ENCODE data around the gene RFXANK.
A peak's percentile ranks its signal among the peaks of the same experiment; 100 is the strongest.
"Not testable (repeated sequence)": the region's sequence is repeated elsewhere in the genome, so short reads cannot be mapped to it uniquely, and the experiment has no call there.

The RFXANK gene

DNA sequence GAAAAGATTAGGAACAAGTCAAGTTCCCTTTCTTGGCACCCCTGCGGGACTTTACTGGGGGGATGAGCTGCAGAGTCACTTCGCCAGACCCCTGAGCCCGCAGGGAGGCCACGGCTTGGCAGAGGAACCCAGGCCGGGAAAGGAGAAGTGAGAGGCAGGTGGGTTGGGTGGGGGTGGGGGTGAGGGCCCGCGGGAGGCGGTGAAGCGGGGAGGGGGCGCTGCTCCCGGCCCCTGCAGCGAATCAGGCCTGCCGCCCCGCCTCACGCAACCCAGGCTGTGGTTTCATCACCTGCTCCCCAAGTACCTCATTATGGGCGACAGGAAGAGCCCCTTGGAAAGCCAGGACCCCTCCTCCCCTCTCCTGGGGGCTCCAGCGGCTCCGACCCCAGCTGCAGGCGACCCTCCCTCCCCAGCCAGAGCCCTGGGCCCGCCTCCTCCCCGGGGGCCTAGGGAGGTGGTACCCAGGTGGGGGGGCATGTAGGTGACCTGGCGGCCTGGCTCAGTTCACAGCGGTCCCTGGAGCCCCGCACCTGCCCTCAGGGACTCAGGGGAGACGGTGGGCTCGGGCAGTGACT lies 31.5 kb upstream of the RFXANK start:
- Mint-ChIP-seq H3K9me3 (no peaks in the 10 kb centered on the region), H3K27ac (no peak overlapping the region), H3K4me1 (peaks cover 13% of the 10 kb centered on the region), H3K36me3 (peaks cover 5% of the 10 kb centered on the region), H3K4me3 (no peak overlapping the region)
- DNase-seq (ENCODE audit: low spot score in 2 of 2) = no peak
- no peak for ATAC-seq

DNA sequence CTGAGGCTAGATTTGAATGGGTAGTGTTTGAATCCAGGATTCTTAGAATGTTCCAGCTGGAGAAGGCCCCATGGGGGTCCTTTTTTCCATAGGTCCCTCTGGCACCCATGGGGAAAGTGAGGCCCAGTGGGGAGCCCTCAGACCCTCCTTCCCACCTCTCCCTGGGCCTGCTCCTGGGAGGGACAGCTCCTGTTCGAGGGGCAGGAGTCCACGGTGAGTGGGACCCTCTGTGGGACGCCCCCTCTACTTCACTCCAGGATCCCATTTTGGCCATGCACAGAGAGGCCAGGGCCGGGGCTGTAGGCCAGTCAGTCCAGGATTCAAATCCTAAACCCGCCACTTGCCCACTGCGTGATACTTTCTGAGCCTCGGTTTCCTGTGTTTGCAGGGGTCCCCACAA lies 29.6 kb upstream of the RFXANK start:
- Mint-ChIP-seq H3K27ac (no peak overlapping the region), H3K4me1 (peaks cover 14% of the 10 kb centered on the region), H3K4me3 (no peak overlapping the region), H3K9me3 (no peaks in the 10 kb centered on the region), H3K36me3 (no peaks in the 10 kb centered on the region)
- DNase-seq (ENCODE audit: low spot score in 2 of 2) (no peak), ATAC-seq (no peak)

DNA sequence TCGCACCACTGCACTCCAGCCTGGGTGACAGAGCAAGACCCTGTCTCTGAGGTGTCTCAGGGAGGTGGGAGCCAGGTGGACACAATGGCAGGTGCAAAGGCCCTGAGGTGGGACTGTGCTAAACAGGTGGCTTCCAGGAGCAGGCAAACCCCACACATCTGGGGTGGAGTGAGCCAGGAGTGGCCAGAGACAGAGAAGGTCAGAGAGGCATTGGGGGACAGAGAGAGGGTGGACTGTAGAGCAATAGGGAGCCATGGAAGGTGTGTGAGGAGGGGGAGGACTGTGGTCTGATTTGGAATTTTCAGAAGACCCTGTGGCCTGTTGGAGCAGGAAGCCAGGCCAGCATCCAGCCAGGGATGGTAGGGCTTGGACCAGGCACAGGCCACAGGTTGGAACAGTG lies 26.7 kb upstream of the RFXANK start:
- peaks cover 23% of the 10 kb centered on the region for H3K4me1 Mint-ChIP-seq
- DNase-seq (ENCODE audit: low spot score in 2 of 2) = no peak
- no peak overlapping the region for H3K4me3 Mint-ChIP-seq
- no peaks in the 10 kb centered on the region for H3K9me3 Mint-ChIP-seq
- ATAC-seq = no peak
- H3K36me3 Mint-ChIP-seq = no peaks in the 10 kb centered on the region
- H3K27ac Mint-ChIP-seq = no peak overlapping the region

DNA sequence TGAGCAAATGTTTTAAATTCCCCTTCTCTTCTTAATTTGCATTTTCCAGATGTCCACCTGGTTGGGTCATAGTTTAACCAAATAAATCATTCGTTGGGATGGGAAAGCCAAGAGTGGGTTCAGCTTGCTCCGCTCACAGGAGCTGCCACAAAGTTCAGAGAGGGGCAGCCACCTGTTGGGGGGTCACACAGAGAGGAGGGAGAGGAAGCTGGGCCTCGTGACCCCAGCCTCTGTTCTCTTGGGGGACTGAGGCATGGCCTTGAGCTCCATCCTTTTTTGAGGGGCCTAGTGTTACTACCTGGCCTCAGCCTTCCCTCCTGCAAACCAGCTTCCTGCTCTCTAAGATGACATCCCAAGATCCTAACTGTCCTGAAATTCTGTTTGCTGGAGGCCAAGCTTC lies 24.4 kb upstream of the RFXANK start:
- Mint-ChIP-seq H3K27ac (no peak overlapping the region), H3K9me3 (no peaks in the 10 kb centered on the region), H3K36me3 (no peaks in the 10 kb centered on the region), H3K4me3 (no peak overlapping the region), H3K4me1 (peaks cover 30% of the 10 kb centered on the region)
- ATAC-seq (no peak), DNase-seq (ENCODE audit: low spot score in 2 of 2) (no peak)

DNA sequence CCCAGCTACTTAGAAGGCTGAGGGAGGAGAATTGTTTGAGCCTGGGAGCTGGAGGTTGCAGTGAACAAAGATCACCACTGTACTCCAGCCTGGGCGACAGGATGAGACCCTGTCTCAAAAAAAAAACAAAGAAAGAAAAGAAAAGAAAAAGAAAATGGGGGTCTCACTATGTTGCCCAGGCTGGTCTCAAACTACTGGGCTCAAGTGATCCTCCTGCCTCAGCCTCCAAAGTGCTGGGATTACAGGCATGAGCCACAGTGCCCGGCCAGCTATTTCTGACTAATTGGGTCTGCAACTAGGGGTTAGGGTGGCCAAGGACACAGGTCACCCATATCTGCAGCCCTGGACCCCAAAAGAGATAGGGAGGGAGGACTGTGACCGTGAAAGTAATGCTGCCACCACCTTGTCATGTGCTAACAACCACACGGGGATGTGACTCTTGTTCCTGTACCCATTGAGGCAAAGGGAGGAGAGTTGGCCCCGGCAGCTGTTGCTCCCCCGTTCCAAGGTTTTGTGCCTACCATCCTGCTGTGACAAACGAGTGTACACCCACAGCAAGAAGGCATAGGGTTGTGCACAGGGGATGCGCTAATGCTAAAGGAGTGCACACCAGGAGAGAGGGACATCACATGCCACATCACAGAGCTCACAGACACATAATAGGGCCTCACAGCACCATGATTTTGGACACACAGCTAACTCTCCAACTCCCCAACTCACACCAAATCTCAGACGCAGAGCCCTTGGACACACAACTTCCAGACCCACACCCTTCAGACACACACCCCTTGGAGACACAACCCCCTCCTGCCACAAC lies 22.6 kb upstream of the RFXANK start:
- no peak for ATAC-seq
- Mint-ChIP-seq H3K9me3 (no peaks in the 10 kb centered on the region), H3K4me1 (peaks cover 30% of the 10 kb centered on the region), H3K27ac (peak overlapping the region; percentile 57), H3K4me3 (peak overlapping the region; percentile 56), H3K36me3 (no peaks in the 10 kb centered on the region)
- no peak for DNase-seq (ENCODE audit: low spot score in 2 of 2)

DNA sequence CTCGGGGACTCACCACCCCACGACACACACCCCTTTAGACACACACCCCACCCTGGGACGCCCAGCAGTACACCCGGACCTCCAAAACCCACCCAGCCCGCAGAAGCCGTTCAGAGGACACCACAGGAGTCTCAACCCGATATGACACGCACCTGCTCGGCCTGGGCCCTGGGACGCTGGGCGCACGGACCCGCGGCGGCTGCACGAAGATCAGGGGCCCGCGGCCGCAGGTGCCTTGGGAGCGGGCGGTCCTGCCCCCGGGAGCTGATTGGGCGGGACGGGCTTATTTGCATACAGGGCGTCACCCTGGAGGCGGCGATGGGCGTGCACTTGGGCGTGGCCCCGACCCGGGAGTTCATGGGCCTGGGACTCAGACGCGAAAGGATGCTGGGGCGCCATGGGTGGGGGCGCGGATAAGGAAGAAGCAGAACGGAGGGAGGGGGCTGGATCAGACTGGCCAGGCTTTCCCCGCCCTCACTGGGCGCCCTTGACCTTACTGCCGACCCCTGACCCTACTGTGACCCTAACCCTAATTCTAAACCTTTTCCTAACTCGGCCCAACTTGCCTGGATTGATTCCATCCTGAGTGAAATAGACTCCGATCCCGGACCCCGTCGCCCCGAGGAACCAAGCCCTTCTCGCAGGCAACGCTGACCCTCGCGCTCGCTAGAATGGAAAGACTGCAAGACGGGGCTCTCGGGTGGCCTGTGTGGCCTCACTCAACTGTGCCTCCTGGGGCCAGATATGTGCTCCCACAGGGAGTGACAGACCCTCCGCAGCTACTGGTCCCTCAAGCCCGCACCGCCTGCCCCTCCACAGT lies 21.8 kb upstream of the RFXANK start, which contains the start of gene MEF2B:
Gene MEF2B, minus strand, starts transcription at position 211 of the 820 bp plus-strand sequence. CDS start 19,528 bp downstream, outside the sequence.
- peak; percentile 40 to 79 for DNase-seq (ENCODE audit: low spot score in 2 of 2)
- ATAC-seq = peak; percentile 88
- Mint-ChIP-seq H3K4me3 (peak within 1 kb of the TSS; percentile 56), H3K36me3 (no peaks in the 10 kb centered on the region), H3K9me3 (no peaks in the 10 kb centered on the region), H3K4me1 (peaks cover 26% of the 10 kb centered on the region), H3K27ac (peak within 1 kb of the TSS; percentile 57)

DNA sequence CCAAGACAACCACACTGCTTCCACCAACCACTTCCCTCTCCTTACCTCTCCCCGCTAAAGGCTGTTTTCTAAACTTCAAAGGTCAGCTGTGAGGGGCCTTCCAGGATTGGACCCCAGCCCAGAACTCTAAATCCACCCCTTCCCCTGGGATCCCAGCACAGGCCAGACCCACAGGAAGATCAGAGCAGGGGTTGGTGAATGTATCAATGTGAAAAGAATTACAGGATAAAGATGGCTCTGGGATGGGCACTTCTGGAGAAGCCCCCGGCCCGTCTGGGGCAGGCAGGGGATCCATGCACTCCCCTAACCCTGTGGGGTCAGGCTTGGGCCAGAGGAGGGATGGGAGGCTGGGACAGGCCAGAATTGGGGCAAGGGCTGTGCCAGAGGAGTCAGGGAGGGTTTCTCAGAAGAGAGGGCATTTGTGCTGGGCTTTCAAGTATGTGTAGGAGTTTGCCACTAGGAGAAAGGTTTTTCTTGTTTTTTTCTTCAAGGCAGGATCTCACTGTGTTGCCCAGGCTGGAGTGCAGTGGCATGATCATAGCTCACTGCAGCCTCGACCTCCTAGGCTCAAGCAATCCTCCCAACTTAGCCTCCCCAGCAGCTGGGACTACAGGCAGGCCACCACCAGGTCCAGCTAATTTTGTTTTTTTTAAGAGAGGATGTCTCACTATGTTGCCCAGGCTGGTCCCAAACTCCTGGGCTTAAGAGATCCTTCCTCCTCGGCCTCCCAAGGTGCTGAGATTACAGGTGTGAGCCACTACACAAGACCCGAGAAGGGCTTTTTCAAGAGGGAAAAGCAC lies 21.0 kb upstream of the RFXANK start:
- Mint-ChIP-seq H3K4me1 (peaks cover 23% of the 10 kb centered on the region), H3K27ac (no peak overlapping the region), H3K36me3 (no peaks in the 10 kb centered on the region), H3K4me3 (peak overlapping the region; percentile 56), H3K9me3 (no peaks in the 10 kb centered on the region)
- DNase-seq (ENCODE audit: low spot score in 2 of 2) (no peak), ATAC-seq (no peak)

DNA sequence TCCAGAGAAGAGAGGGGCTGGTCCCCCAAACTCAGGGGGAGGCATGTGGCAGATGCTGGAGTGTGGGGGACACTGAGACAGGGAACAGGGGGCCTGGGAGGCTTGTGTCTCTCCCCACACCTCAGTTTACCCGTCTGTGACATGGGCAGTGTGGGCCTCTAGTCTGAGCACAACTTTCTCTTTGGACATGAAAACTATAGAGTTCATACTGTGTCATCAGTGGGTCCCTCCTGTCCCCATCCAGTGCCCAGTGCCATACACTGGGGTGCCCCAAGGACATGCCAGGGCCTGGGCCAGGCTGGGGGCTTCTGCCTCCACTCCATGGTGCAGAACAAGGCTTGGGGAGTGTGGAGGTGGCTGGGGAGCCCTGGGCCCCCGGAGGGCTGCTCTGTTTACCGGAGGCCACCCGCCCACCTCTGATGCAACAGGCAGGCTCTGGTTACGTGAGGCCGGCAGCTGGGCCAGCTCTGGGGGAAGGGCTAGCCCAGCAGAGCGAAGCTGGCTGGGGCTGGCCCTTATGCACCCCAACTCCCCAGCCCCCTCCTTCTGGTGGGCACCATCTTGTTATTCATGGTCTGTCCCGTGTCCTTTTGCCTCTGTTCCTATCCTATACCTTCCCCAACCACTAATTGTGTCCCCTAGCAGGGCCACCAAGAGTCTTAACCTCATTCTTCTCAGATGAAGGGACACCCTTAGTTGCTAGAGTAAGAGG lies 20.1 kb upstream of the RFXANK start:
- Mint-ChIP-seq H3K36me3 (peaks cover 6% of the 10 kb centered on the region), H3K4me1 (peaks cover 23% of the 10 kb centered on the region), H3K27ac (no peak overlapping the region), H3K4me3 (no peak overlapping the region), H3K9me3 (no peaks in the 10 kb centered on the region)
- DNase-seq (ENCODE audit: low spot score in 2 of 2) (no peak), ATAC-seq (no peak)

DNA sequence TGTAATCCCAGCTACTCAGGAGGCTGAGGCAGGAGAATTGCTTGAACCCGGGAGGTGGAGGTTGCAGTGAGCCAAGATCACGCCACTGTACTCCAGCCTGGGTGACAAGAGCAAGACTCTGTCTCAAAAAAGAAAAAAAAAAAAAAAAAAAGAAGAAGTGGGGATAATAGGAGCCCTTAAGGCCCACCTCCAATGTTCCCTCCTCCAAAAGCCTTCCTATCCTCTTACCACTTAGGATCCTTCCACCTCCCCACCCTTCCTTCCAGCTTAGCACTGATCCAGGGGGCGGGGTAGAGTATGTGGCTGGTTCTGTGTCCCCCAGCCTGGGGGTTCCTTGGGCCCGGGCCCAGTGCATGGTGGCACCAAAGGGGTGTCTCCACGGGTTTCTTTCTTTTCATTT lies 18.8 kb upstream of the RFXANK start:
- H3K27ac Mint-ChIP-seq = not testable (repeated sequence)

DNA sequence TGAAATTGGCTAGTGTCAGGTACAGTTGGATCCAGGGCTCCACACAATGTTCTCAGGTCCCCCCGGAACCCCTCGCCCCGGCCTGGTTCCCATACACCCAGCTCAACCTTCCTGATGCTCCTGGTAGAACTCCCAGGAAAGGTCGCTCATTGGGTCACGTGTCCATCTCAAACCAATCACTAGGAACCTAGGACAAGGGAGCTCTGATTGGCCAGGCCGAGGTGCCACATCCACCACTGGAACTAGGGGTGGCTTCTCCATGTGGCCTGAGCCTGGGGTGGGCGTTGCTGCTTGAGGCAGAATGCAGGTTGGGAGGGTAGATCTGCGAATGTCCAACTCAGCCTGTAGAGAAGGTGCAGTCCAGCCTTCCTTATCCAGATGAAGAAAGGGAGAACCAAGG lies 15.1 kb upstream of the RFXANK start:
- H3K4me1 Mint-ChIP-seq = no peaks in the 10 kb centered on the region
- DNase-seq (ENCODE audit: low spot score in 2 of 2) (no peak), ATAC-seq (no peak)
- H3K36me3 Mint-ChIP-seq = peaks cover 37% of the 10 kb centered on the region
- H3K4me3 Mint-ChIP-seq = no peak overlapping the region
- no peak overlapping the region for H3K27ac Mint-ChIP-seq
- no peaks in the 10 kb centered on the region for H3K9me3 Mint-ChIP-seq

More for the DNA sequence above, 18.8 kb upstream of the RFXANK start:
- not testable (repeated sequence) for H3K4me3 Mint-ChIP-seq; H3K9me3 Mint-ChIP-seq; DNase-seq (ENCODE audit: low spot score in 2 of 2); ATAC-seq
- H3K36me3 Mint-ChIP-seq = peaks cover 17% of the 10 kb centered on the region
- H3K4me1 Mint-ChIP-seq = peaks cover 23% of the 10 kb centered on the region

DNA sequence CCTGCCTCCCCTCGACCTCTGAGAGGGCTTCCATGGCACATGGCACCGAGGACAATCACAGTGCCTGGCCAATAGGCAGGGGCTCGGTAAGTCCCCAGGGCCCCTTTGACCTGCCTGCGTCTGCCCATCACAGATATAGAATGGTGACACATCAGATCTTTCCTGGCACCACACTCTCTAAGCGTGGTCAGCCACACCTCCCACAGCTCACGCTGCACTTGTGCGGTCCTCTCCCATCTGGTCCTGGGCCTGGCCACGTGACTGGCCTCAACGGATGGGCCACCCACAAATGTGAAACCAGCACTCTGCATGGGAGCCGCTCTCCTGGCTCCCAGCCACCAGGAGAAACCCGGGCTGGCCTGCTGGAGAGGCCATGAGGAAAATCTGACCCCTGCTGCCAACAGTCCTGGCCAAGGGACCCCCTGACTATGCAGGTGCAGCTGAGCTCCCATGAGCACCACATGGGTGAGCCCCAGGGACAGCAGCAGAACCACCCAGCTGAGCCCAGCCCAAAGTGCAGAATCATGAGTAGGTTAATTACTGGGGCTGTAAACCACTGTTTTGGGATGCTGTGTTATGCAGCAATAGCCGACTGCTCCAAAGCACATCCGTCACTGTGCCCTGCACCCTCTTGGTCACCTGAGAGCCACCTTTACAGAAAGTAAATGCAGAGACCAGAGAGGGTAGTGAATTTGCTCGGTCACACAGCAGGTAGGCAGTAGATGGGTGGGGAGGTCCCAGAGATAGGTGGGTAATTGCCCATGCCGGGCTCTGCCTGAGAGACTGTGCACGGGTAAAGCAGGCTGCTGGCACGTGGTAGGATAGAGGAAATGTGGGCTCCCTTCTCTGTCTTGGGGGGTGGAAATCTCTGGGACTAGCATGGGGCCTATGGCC lies 12.3 kb upstream of the RFXANK start:
- no peak overlapping the region for H3K4me3 Mint-ChIP-seq
- no peaks in the 10 kb centered on the region for H3K9me3 Mint-ChIP-seq
- H3K36me3 Mint-ChIP-seq = peaks cover 60% of the 10 kb centered on the region
- peak overlapping the region; percentile 58 for H3K27ac Mint-ChIP-seq
- no peaks in the 10 kb centered on the region for H3K4me1 Mint-ChIP-seq
- DNase-seq (ENCODE audit: low spot score in 2 of 2) (no peak), ATAC-seq (peak; percentile 9)

DNA sequence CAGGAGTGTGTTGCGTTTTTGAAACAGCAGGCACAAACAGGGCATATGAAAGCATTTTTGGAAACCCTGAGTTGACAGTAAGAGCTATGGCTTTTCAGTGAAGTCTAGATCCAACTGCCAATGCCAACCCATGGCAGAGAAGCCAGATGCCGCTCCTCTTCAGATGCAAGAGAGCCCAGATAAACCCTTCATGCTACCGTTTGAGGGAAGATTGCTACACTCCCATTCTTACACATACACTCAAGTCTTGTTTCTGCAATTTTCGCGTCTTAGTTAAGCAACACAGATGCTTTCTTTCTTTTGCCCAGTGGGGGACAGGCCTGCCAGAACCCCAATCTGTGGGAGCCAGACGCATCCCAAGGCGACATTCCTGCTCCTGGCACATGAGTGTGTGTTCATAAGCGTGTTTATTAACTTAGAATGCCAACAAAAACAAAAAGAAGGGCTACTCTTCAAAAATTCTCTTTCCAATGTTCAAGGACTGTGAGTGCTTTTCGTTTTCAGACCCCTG lies 10.5 kb upstream of the RFXANK start:
- Mint-ChIP-seq H3K4me3 (no peak overlapping the region), H3K9me3 (no peaks in the 10 kb centered on the region), H3K27ac (no peak overlapping the region), H3K4me1 (peaks cover 7% of the 10 kb centered on the region), H3K36me3 (peaks cover 65% of the 10 kb centered on the region)
- DNase-seq (ENCODE audit: low spot score in 2 of 2) (no peak), ATAC-seq (no peak)

DNA sequence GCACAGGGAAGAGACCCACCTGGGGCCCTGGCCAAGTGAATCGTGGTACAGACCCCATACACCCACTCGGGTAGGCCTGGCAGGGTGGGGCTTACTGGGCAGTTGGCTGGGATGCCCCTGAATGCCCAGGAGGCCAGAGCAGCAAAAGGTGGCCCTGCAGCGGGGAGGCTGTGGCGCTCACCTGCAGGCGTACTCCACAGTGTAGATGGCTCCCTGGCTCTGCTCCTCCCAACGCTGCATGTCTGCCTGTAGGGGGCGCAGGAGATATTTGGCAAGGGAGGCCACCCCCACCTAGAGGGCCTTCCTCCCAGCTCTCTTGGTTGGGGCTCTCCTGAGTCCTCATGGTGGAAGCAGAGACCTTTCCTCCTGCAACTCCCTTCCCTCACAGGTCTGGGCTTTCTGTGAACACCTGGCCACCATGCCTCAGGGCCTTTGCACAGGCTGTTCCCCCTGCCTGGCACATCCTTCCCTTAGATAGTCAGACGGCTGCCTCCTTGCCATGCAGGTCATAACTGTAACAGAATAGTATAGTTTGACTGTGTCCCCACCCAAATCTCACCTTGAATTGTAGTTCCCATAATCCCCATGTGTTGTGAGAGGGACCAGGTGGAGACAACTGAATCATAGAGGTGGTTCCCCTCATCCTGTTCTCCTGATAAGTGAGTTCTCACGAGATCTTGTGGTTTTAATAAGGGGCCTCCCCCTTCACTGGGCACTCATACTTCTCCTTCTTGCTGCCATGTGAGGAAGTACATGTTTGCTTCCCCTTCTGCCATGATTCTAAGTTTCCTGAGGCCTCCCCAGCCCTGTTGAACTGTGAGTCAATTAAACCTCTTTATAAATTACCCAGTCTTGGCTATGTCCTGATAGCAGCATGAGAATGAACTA lies 6.0 kb upstream of the RFXANK start:
- DNase-seq (ENCODE audit: low spot score in 2 of 2) = peak; percentile 48 to 79
- H3K27ac Mint-ChIP-seq = peak overlapping the region; percentile 64
- no peaks in the 10 kb centered on the region for H3K9me3 Mint-ChIP-seq

More for the DNA sequence above, 6.0 kb upstream of the RFXANK start:
- Mint-ChIP-seq H3K4me1 (peaks cover 35% of the 10 kb centered on the region), H3K4me3 (no peak overlapping the region), H3K36me3 (peaks cover 52% of the 10 kb centered on the region)
- ATAC-seq = peak; percentile 90
